HG02852 (cell line): Measurements from ENCODE around the gene NPY4R2.
"Not testable (repeated sequence)": the region's sequence is repeated elsewhere in the genome, so short reads cannot be mapped to it uniquely, and the experiment has no call there.

Source experiments
- ATAC-seq: cut with Tn5 transposase; IDR thresholded peaks from one replicate; pipeline ENCODE4 v1.9.1; 2021; ENCODE audit warnings: mild to moderate bottlenecking, moderate library complexity; ENCODE audit not compliant: unreplicated experiment

NPY4R2 gene

DNA sequence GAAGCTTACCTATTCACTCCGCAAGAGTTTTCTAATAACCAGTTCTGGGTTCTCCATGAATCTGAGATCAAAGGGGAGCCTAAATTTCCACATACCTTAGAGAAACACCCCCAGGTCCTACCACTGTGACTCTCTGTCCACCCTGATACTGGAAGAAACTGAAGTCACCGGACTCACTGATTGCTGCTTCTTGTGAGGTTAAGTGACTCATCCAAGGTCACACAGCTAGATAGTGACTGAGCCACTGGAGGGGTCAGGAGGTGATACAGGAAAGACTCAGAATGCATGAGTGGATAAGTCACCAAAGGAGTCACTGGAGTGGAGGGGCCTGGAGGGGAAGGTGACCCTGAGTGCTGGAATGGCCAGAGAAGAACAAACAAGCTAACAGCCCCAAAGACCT lies 9.8 kb downstream of the NPY4R2 start:
- not testable (repeated sequence) for ATAC-seq

DNA sequence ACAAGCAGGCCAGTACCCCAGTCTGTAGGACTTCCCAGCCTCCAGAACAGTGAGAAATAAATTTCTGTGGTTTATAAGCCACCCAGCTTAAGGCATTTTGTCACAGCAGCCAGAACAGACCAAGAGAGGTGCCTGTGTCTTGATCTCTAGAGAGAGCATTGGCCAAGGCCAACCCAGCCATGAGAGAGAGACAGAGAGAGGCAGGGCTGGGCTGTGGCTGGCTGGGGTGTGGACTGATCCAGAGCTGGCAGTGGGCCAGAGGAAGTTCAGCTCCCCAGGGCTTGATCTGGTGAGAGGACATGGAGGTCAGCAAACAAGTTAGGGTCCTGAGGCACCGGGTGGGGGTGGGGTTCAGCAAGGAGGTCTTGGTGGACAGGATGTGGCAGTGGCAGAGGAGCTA lies 14.4 kb downstream of the NPY4R2 start:
- not testable (repeated sequence) for ATAC-seq

DNA sequence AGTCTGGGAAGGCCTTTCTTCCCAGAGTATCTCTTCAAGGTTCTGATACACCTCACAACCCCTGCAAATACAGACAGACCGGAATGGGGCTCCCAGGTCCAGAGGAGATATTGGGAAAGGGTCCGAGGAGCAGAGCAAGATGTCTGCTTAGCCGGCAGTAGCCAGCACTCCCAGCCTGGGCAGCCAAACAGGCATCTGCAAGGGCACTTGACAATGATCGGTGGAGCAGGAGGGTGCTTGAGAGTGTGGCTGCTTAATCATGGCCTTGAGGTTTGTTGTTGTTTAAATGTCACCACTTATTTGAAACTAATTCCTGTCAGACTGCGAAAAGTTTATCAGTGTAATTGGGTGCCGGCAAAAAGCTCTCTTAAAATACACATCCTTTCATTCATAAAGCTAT lies 15.0 kb downstream of the NPY4R2 start:
- not testable (repeated sequence) for ATAC-seq

DNA sequence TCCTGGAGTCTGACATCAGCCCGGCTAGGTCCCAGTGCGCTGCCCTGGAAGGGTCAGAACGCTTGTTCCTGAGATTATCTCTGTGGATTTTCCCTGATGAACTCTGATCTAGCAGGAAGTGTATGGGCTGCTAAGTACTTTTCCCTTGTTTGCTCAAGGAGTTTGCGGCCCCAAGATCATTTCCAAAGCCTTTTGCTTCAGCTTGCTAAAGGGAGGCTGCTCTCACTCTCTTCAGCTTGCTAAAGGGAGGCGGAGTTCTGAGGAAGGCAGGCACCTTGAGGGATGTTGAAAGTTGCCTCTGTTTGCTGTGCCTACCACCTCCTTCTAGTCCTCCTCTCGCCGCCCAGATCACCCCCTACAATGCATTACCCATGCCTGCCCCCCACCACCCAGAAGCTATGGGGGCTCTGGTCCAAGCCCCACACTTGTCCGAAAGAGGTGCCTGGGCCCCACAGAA lies 18.3 kb downstream of the NPY4R2 start:
- ATAC-seq, result not testable (repeated sequence)

DNA sequence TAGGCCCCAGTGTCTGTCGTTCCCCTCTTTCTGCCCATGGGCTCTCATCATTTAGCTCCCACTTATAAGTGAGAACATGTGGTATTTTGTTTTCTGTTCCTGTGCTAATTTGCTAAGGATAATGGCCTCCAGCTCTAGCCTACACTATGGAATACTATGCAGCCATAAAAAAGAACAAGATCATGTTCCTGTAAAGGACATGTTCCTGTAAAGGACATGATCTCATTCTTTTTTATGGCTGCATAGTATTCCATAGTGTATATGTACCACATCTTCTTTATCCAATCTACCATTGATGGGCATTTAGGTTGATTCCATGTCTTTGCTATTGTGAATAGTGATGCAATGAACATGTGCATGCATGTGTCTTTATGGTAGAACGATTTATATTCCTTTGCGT lies 19.2 kb downstream of the NPY4R2 start:
- ATAC-seq, result not testable (repeated sequence)

DNA sequence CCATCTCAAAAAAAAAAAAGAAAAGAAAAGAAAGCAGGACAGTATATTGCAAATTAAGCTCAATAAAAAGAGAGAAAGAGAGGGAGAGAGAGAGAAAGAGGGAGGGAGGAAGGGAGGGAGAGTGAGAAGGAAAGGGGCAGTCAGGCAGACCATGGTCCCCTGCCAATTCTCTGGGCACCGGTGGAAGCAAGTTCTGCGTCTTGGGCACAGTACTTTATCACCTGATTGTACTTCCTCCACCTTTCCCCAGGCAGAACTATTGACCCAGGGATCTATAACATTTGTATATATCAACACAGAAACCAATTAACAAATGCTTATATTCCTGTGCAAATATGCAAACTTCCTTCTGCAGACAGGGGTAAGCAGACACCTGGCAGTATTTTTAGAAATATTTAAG lies 22.4 kb downstream of the NPY4R2 start:
- not testable (repeated sequence) for ATAC-seq

DNA sequence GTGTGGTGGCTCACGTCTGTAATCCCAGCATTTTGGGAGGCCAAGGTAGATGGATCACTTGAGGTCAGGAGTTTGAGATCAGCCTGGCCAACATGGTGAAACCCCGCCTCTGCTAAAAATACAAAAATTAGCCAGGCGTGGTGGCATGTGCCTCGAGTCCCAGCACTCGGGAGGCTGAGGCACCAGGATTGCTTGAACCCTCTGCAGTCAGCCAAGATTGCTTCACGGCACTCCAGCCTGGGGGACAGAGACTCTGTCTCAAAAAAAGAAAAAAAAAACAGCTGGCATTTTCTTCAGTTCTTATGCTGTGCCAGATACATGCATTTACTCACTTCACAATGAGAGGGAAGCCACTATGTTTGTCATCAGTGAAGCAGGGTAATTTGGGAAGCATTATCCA lies 22.9 kb downstream of the NPY4R2 start:
- ATAC-seq, result not testable (repeated sequence)

DNA sequence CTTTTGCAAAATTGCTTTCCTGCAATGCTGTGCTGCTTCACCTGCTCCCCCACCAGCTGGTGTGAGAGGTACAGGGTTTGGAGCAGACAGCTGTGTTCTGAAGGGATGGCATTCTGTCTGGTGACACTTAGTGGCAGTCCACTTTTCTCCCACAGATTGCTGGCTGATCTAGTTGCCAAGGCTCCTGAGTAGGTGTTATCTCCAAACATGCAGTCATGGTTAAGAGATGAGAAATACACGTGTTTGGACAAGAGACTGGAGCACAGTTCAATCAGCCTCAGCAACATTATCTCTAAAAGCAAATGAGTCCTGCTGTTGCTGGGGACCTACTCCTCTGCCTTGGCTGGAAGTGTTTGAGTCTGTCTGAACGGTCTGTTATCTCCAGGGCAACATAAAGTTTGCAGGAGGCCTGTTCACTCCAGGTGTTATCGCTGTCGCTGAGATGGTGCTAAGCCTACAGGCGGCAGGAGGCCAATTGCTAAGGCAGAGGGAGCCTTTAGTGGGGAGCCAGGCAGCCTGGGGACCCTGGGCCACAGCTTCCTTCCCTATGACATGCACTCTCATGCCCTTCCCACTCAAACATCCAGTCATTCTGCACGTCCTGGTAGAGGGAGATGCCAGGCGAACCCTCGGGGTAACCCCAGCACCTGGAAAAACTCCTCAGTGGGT lies 24.0 kb downstream of the NPY4R2 start:
- not testable (repeated sequence) for ATAC-seq

DNA sequence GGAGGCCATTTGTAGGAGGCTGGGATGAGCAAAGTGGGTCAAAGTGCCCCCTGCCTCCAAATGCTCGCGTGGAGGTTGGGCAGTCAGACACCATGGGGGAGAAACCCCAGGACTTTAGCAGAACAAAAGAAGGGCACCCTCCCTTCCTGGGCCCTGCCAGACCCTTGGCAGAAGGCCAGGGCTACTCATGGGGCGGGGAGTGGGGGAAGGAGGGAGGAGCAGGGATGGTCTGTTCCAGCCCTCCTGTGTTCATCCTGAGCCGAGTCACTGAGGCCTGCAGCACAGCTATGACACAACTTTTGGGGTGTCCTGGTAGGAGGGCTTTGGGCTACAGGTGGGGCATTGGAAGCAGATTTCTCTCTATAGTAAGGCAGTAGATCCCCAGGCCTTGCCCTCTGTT lies 24.9 kb downstream of the NPY4R2 start:
- ATAC-seq, result not testable (repeated sequence)

DNA sequence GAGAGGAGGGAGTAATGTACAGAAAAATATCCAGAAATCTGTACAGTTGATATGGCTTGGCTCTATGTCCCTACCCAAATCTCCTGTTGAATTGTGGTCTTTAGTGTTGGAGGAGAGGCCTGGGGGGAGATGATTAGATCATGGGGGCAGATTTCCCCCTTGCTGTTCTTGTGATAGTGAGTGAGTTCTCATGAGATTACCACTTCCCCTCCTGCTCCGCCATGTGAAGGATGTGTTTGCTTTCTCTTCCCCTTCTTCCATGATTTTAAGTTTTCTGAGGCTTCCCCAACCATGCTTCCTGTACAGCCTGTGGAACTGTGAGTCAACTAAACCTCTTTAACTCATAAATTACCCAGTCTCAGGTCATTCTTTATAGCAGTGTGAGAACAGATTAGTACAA lies 29.0 kb downstream of the NPY4R2 start:
- ATAC-seq, result not testable (repeated sequence)

DNA sequence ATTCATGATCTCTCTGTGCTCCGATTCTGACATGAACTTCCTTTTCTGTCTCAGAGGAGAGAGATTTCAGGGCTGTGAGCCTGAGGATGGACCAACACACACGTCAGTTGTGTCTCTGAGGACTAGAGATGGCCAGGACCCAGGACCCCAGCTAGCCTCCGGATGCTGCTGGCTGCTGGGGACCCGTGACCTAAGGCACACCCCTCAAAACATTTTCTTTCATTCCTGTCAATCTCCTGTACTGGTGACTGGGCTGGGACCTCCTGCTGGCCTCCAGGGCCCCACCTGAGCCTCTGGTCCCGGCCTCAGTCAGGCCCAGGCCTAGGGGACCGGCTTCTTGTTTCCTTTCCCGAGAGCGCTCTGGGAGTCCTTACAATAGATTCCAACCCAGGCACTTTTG lies 38.7 kb downstream of the NPY4R2 start:
- ATAC-seq, result not testable (repeated sequence)

DNA sequence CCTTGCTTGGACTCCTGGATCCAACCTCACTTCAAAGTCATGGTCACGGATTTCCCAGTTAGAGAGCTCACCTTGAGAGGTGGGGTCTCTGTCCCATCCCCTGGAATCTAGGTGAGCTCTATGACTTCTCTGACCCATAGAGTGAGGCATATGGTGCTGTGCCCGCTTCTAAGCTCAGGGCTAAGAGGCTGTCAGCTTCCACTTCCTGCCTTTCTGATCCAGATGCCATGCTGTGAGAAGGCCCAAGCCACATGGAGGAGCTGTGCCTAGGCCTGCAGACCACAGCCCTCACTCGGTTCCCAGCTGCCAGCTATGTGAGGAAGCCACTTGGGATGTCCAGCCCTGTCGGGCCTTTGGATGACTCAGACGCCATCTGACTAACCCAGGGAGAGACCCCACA lies 41.2 kb downstream of the NPY4R2 start:
- not testable (repeated sequence) for ATAC-seq

DNA sequence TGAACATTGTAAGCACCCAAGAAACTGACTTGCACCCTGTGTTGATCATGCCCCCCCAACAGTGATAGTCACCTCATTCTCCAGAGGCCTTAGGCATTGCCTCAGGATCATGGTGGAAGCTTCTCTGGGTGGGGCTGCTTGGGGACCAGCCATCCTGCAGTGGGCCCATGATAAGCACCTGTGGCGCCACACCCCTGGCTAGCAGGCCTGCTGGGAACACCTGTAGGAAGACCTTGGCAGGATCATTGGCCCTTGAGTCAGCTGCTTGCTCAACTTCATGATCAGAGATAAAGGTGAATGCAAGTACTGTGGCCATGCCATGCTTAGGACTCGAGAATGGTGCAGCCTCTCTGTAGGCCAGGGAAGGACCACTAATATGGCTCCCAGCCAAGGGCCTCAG lies 42.2 kb downstream of the NPY4R2 start:
- not testable (repeated sequence) for ATAC-seq

DNA sequence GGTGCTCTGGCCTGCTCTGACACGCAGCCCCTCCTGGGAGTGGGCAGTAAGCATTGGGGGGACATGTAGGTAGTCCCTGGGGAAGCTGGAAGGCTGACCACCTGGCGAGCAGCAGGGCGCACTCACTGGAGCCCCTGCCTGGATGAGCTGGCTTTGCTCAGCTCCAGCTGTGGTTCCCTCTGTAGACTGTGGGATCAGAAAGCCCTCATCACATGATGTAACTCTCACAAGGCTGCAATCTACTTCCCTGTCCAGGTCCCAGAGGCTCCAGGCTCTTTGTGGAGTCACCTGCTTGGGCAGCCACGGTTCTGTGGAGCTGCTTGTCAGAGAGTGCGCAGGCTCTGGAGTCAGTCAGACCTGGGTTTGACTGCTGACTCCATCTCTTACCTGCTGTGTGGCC lies 44.3 kb downstream of the NPY4R2 start:
- not testable (repeated sequence) for ATAC-seq

DNA sequence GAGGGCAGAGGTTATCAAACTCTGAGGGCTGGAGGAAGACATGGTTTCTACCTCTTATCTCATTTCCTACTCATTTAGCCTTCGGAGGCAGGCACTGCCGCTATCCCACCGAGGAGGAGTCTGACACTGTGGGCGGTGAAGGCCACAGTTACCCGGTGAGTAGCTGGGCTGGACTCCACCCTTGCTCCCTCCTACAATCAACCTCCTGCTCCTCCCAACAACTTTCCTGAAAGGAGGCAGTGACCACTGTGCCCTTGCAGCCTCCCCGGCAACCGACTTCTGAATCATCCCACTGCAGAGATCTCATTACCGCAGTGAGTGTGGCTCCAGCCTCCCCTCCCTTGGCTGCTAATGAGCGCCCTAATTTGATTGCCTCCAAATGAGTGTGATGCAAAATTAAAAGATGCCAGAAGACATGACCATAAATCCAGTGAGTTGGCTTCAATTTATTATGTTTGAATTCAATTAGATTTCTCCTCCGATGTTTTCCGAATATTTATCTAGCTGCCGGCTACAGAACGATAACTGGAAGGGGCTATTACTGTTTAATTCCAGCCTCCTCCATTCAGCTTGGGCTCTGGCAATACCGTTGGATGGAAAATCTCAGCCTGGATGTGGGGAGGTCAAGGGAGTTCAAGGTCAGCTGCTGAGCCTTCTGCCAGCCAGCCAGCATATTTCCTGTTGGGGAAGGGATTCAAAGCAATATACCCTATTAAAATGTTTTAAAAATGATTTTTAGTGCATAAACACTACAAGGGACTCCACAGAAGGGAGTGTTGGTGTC lies 46.0 kb downstream of the NPY4R2 start:
- ATAC-seq, result not testable (repeated sequence)

DNA sequence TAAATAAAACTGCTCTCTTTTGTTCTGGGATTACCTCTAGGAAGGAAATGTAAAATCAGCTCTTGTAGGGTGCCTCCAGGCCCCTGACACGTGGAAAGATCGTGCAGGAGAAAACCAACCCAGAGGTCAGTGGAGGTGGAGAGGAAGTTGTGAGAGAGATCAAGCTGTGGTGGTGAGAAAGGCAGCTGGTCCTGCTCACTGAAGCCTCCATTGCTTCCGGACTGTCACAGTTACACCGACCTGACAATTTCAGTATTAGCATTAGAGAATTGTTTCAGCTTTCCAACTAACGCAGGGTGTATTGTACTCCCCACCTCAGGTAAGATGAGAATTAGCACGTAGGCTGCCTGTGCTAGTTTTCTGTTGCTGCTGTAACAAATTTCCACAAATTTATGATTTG lies 50.5 kb downstream of the NPY4R2 start:
- peak; percentile 95 for ATAC-seq

DNA sequence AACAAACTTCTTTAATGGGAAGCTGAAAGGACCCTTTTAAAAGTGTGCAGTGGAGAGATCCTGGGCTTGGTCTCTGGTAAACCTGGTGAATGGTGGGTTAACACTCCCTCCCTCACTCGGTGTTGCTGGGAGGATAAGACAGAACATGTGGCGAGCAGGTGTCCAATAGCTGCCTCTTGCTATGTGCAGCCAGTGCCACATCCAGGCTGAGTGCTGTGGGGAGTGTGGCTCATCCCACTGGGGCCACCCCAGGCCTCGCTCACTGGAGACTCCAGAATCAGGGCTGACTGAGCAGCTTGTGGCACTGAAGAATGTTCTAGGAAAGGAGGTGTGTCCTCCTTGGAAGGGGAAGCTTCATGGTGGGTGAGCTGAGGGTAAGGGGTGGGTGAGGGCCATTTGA lies 51.6 kb downstream of the NPY4R2 start:
- ATAC-seq, result not testable (repeated sequence)

DNA sequence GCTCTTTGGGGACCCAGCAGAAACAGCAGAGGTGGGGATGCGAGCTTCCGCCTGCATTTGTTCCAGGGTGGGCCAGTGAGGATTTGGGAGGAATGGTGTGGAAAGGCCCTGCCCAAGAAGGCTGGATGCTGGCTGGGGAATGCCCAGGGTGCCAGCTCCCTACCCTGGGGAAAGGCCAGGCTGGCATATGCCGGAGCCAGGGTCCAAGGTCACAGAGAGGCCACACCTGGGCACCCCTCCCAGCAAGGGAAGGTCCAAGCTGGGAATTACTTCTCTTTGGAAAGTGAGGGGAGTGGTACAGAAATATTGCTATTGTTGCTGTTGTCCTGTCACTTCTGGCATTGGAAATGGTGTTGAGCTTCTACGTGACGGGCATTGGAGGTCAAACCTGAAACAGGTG lies 53.1 kb downstream of the NPY4R2 start:
- ATAC-seq, result not testable (repeated sequence)

DNA sequence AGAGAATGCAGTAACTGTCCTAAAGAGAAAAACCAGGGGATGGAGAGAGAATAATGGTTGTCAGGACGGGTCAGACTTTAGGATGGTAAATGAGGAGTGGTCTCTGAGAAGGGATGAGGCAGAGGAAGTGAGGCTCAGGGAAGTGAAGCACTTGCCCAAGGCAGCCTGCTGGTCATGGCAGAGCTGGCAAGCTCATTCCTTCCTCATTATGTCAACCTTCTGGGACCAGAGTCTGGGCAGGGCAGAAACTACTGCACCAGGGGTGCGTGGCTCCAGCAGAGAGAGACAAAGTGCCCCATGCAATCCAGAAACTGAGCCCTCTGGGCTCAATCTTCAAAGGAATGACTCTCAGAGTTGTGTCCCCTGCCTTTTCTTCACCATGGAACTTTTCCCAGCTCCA lies 53.6 kb downstream of the NPY4R2 start:
- ATAC-seq, result not testable (repeated sequence)
